ENCODE measurements around the gene AMDHD2. TPM values are rescaled to one million over a fixed set of nuclear protein-coding genes. Genes with fewer than 3 reads are reported as not detected.

Gene AMDHD2
- total RNA-seq, 1 donor from 2014 or later: 25.5 TPM

DNA sequence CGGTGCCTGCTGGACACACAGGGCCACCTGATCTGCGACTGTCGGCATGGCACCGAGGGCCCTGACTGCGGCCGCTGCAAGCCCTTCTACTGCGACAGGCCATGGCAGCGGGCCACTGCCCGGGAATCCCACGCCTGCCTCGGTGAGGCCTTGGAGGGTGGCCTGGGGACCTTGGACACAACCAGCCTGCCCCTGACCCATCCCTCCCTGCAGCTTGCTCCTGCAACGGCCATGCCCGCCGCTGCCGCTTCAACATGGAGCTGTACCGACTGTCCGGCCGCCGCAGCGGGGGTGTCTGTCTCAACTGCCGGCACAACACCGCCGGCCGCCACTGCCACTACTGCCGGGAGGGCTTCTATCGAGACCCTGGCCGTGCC is 47.7 kb upstream of the AMDHD2 start:
- intact Hi-C loops (cut with DNase I): no loop called here

DNA sequence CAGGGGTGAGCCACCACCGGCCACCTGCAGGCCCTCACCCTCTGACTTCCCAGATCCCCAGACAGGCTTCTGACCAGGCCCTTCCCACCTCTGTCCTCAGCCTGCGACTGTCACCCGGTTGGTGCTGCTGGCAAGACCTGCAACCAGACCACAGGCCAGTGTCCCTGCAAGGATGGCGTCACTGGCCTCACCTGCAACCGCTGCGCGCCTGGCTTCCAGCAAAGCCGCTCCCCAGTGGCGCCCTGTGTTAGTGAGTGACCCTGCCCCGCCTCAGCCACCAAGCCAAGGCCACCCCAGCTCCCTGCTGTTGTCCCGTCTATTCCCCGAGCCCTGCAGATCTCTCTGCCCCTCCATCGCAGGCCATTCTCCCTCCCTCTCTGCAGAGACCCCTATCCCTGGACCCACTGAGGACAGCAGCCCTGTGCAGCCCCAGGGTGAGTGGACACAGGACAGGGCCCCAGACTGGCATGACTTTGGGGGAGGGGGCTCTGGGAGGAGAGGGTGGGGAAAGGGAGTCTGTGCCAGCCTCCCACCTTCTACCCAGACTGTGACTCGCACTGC is 47.2 kb upstream of the AMDHD2 start:
- no peaks in the 10 kb centered on the region for H3K36me3 ChIP-seq
- intact Hi-C loops (cut with DNase I): no loop called here
- H3K4me1 ChIP-seq: peaks cover 64% of the 10 kb centered on the region
- TF ChIP-seq POLR2A (IDR thresholded peaks at IDR 0.05): no peak
- no peak for TF ChIP-seq POLR2AphosphoS5 (IDR thresholded peaks at IDR 0.05; ENCODE audit: insufficient read depth in 1 of 2, low read depth in 1 of 2)
- TF ChIP-seq, protein P1, sequence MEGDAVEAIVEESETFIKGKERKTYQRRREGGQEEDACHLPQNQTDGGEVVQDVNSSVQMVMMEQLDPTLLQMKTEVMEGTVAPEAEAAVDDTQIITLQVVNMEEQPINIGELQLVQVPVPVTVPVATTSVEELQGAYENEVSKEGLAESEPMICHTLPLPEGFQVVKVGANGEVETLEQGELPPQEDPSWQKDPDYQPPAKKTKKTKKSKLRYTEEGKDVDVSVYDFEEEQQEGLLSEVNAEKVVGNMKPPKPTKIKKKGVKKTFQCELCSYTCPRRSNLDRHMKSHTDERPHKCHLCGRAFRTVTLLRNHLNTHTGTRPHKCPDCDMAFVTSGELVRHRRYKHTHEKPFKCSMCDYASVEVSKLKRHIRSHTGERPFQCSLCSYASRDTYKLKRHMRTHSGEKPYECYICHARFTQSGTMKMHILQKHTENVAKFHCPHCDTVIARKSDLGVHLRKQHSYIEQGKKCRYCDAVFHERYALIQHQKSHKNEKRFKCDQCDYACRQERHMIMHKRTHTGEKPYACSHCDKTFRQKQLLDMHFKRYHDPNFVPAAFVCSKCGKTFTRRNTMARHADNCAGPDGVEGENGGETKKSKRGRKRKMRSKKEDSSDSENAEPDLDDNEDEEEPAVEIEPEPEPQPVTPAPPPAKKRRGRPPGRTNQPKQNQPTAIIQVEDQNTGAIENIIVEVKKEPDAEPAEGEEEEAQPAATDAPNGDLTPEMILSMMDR (IDR thresholded peaks at IDR 0.05): no peak
- H3K27me3 ChIP-seq: peaks cover 4% of the 10 kb centered on the region
- peak overlapping the region; percentile 56 to 67 for H3K4me3 ChIP-seq
- H3K9me3 ChIP-seq: no peaks in the 10 kb centered on the region
- DNase-seq (ENCODE audit: extremely low spot score in 2 of 2): no peak
- H3K27ac ChIP-seq: no peak overlapping the region

More for the DNA sequence above, 47.7 kb upstream of the AMDHD2 start:
- H3K27ac ChIP-seq: no peak overlapping the region
- TF ChIP-seq POLR2A (IDR thresholded peaks at IDR 0.05): no peak
- TF ChIP-seq POLR2AphosphoS5 (IDR thresholded peaks at IDR 0.05; ENCODE audit: insufficient read depth in 1 of 2, low read depth in 1 of 2): no peak
- TF ChIP-seq, protein P1 (IDR thresholded peaks at IDR 0.05): no peak
- no peaks in the 10 kb centered on the region for H3K36me3 ChIP-seq
- no peaks in the 10 kb centered on the region for H3K9me3 ChIP-seq
- H3K27me3 ChIP-seq: peaks cover 4% of the 10 kb centered on the region
- no peak overlapping the region for H3K4me3 ChIP-seq
- no peak for DNase-seq (ENCODE audit: extremely low spot score in 2 of 2)
- peaks cover 66% of the 10 kb centered on the region for H3K4me1 ChIP-seq

DNA sequence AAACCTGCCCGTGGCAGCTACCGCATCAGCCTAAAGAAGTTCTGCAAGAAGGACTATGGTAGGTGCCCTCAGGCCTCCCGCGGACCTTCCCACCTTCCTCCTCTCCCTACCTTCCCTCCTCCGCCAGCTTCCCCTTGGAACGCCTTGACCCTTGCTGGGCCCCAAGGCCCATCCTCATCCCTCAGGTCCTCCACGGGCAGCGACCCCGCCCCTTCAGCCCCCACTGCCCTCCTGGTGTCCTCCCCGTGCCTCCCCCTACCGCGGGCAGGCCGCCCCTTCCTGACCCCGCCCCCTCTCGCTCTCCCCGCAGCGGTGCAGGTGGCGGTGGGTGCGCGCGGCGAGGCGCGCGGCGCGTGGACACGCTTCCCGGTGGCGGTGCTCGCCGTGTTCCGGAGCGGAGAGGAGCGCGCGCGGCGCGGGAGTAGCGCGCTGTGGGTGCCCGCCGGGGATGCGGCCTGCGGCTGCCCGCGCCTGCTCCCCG is 46.7 kb upstream of the AMDHD2 start:
- peaks cover 4% of the 10 kb centered on the region for H3K27me3 ChIP-seq
- H3K9me3 ChIP-seq: no peaks in the 10 kb centered on the region
- TF ChIP-seq POLR2AphosphoS5 (IDR thresholded peaks at IDR 0.05; ENCODE audit: insufficient read depth in 1 of 2, low read depth in 1 of 2): no peak
- TF ChIP-seq, protein P1 (IDR thresholded peaks at IDR 0.05): no peak
- no peak for TF ChIP-seq POLR2A (IDR thresholded peaks at IDR 0.05)
- H3K36me3 ChIP-seq: no peaks in the 10 kb centered on the region
- intact Hi-C loops (cut with DNase I): no loop called here
- no peak overlapping the region for H3K27ac ChIP-seq
- no peak for DNase-seq (ENCODE audit: extremely low spot score in 2 of 2)
- peaks cover 59% of the 10 kb centered on the region for H3K4me1 ChIP-seq
- peak overlapping the region; percentile 56 to 67 for H3K4me3 ChIP-seq

DNA sequence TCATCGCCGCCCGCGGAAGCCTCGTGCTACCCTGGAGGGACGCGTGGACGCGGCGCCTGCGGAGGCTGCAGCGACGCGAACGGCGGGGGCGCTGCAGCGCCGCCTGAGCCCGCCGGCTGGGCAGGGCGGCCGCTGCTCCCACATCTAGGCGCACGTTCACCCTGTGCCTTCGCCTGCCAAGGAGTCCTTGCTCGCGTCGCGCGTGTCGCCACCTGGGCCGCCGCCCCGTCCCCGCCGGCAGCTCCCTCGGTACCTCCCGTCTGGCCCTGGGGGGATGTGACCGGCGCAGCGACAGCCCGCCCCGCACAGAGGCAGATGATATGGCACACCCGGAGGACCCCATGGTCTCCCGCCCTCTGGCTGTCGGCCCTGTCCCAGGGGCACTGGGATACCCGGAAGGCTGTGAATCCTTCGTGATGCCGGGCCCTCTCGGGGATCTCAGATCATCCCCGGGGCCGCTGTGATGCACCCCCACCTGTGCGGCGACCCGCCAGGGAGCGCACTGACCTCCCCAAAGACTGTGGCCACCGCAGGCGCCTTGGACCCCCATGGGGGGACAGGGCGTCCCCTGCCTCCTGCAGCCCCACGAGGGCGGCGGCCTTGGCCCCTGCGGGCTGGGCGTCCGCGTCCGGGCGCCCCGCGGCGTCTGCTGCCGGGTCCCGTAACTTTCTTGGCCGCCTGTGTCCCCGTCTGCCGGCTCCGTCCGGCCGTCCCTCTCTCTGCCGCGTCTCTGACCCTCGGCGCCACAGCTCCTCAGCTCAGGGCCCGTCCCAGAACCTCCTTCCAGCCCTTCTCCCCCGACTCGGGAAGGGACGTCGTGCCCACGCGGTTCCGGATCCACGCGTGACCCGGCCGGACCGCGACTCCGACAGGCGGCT is 45.9 kb upstream of the AMDHD2 start:
- Histone ChIP-seq H3K27me3 (peaks cover 4% of the 10 kb centered on the region), H3K9me3 (no peaks in the 10 kb centered on the region), H3K4me3 (peak overlapping the region; percentile 56 to 67), H3K4me1 (peaks cover 51% of the 10 kb centered on the region), H3K27ac (peak overlapping the region; percentile 79), H3K36me3 (no peaks in the 10 kb centered on the region)
- intact Hi-C loops (cut with DNase I): no loop called here
- DNase-seq (ENCODE audit: extremely low spot score in 2 of 2): no peak
- TF ChIP-seq POLR2AphosphoS5 (IDR thresholded peaks at IDR 0.05; ENCODE audit: insufficient read depth in 1 of 2, low read depth in 1 of 2) (no peak), POLR2A (IDR thresholded peaks at IDR 0.05) (no peak)
- TF ChIP-seq, protein P1 (IDR thresholded peaks at IDR 0.05): no peak
